Loucy (cell line): ENCODE results near the gene SART3.

Experiments
- H2AFZ ChIP-seq: fragments of 200-600 bp; sonication (generic); 2 replicates; pipeline ENCODE4 v1.6.0; 2016; ENCODE audit warnings: antibody characterized with exemption, mild to moderate bottlenecking, low read length, moderate library complexity
- H3F3A ChIP-seq: fragments of 200-600 bp; 2 replicates; pipeline ENCODE4 v1.6.0; 2016; ENCODE audit warnings: antibody characterized with exemption, low read depth, mild to moderate bottlenecking
- H3K27me3 ChIP-seq: fragments of 200-600 bp; sonication (generic); 2 replicates; pipeline ENCODE4 v1.6.1; 2014; ENCODE audit warnings: low read length, mild to moderate bottlenecking; ENCODE audit not compliant: insufficient read depth, poor library complexity, severe bottlenecking
- H3K36me3 ChIP-seq: fragments of 200-600 bp; sonication (generic); 2 replicates; pipeline ENCODE4 v1.6.1; 2016; ENCODE audit warnings: low read length; ENCODE audit not compliant: insufficient read depth
- H3K4me1 ChIP-seq: fragments of 200-600 bp; sonication (generic); 2 replicates; pipeline ENCODE4 v1.5.1; 2014; ENCODE audit warnings: low read length, mild to moderate bottlenecking; ENCODE audit not compliant: insufficient read depth, poor library complexity, severe bottlenecking
- H3K4me2 ChIP-seq: fragments of 200-600 bp; sonication (generic); 2 replicates; pipeline ENCODE4 v1.6.0; 2014; ENCODE audit warnings: antibody characterized with exemption, low read length, low read depth, mild to moderate bottlenecking; ENCODE audit not compliant: poor library complexity, severe bottlenecking
- H3K4me3 ChIP-seq: fragments of 200-600 bp; sonication (generic); 2 replicates; pipeline ENCODE4 v1.5.1; 2014; ENCODE audit warnings: low read length, mild to moderate bottlenecking, mixed read lengths; ENCODE audit not compliant: poor library complexity, severe bottlenecking
- H3K79me2 ChIP-seq: fragments of 200-600 bp; sonication (generic); 2 replicates; pipeline ENCODE4 v1.6.1; 2014; ENCODE audit warnings: low read length; ENCODE audit not compliant: insufficient read depth
- H3K9ac ChIP-seq: fragments of 200-600 bp; sonication (generic); 2 replicates; pipeline ENCODE4 v1.6.0; 2014; ENCODE audit warnings: mild to moderate bottlenecking, low read depth, low read length, moderate library complexity; ENCODE audit not compliant: poor library complexity, severe bottlenecking
- H3K9me2 ChIP-seq: fragments of 200-600 bp; sonication (generic); replicated peaks from 2 replicates; pipeline ENCODE4 v1.6.1; 2016; ENCODE audit warnings: low read depth, low read length, mixed read lengths
- H3K9me3 ChIP-seq: fragments of 200-600 bp; sonication (generic); 2 replicates; pipeline ENCODE4 v1.6.1; 2014; ENCODE audit warnings: mild to moderate bottlenecking, antibody characterized with exemption, low read length, low read depth; ENCODE audit not compliant: insufficient read depth
- H4K20me1 ChIP-seq: fragments of 200-600 bp; sonication (generic); 2 replicates; pipeline ENCODE4 v1.6.0; 2014; ENCODE audit warnings: antibody characterized with exemption, low read length, mild to moderate bottlenecking; ENCODE audit not compliant: insufficient read depth, poor library complexity, severe bottlenecking
- CTCF ChIP-seq: fragments of 200-600 bp; sonication (generic); conservative IDR thresholded peaks from 2 replicates; pipeline ENCODE4 v1.5.1; 2014; ENCODE audit warnings: mild to moderate bottlenecking, antibody characterized with exemption, low read length
- EZH2phosphoT487 ChIP-seq: fragments of 200-600 bp; IDR thresholded peaks from 2 replicates; pipeline ENCODE4 v1.6.1; 2018; ENCODE audit warnings: antibody characterized with exemption, mild to moderate bottlenecking, moderate library complexity, borderline replicate concordance

The SART3 gene

GRCh38 chr12:108538616-108539195, 22.3 kb downstream of the SART3 start:
- H3K9me2 ChIP-seq: no peaks in the 10 kb centered on the region
- no peaks in the 10 kb centered on the region for H3K4me1 ChIP-seq
- TF ChIP-seq EZH2phosphoT487: no peak
- no peak for TF ChIP-seq CTCF
- peaks cover 33% of the 10 kb centered on the region; the same call in 1 of the 2 replicates for H3K79me2 ChIP-seq
- H3K4me3 ChIP-seq: no peak overlapping the region
- no peaks in the 10 kb centered on the region for H3F3A ChIP-seq
- no peaks in the 10 kb centered on the region for H3K27me3 ChIP-seq
- no peak overlapping the region for H3K9ac ChIP-seq
- H3K36me3 ChIP-seq: peaks cover 79% of the 10 kb centered on the region
- no peak overlapping the region for H2AFZ ChIP-seq
- peaks cover 28% of the 10 kb centered on the region for H4K20me1 ChIP-seq
- no peak overlapping the region for H3K4me2 ChIP-seq
- H3K9me3 ChIP-seq: no peaks in the 10 kb centered on the region

GRCh38 chr12:108538146-108538545, 22.8 kb downstream of the SART3 start:
- H2AFZ ChIP-seq: no peak overlapping the region
- H3K9me2 ChIP-seq: no peaks in the 10 kb centered on the region
- no peak overlapping the region for H3K9ac ChIP-seq
- TF ChIP-seq CTCF (no peak), EZH2phosphoT487 (no peak)
- no peaks in the 10 kb centered on the region for H3K27me3 ChIP-seq
- H3K4me1 ChIP-seq: no peaks in the 10 kb centered on the region
- H3K4me2 ChIP-seq: no peak overlapping the region
- H3K9me3 ChIP-seq: no peaks in the 10 kb centered on the region
- no peaks in the 10 kb centered on the region for H3F3A ChIP-seq
- peaks cover 79% of the 10 kb centered on the region for H3K36me3 ChIP-seq
- H3K4me3 ChIP-seq: no peak overlapping the region
- peaks cover 28% of the 10 kb centered on the region for H4K20me1 ChIP-seq
- H3K79me2 ChIP-seq: peaks cover 33% of the 10 kb centered on the region; the same call in 1 of the 2 replicates

GRCh38 chr12:108531929-108532848, 28.8 kb downstream of the SART3 start:
- Histone ChIP-seq H4K20me1 (no peaks in the 10 kb centered on the region), H3K4me2 (no peak overlapping the region), H3K9me2 (no peaks in the 10 kb centered on the region), H3K9me3 (no peaks in the 10 kb centered on the region), H2AFZ (no peak overlapping the region), H3K4me1 (no peaks in the 10 kb centered on the region), H3K27me3 (no peaks in the 10 kb centered on the region), H3F3A (no peaks in the 10 kb centered on the region), H3K36me3 (peaks cover 95% of the 10 kb centered on the region), H3K4me3 (no peak overlapping the region), H3K9ac (no peak overlapping the region), H3K79me2 (no peaks in the 10 kb centered on the region)
- TF ChIP-seq CTCF (no peak), EZH2phosphoT487 (no peak)
